Cerebellar cortex (tissue), 1 donor: ENCODE data around the gene DNALI1.
"Not testable (repeated sequence)": the region's sequence is repeated elsewhere in the genome, so short reads cannot be mapped to it uniquely, and the experiment has no call there.

ENCODE experiments used
- DNase-seq: peaks from one replicate; pipeline ENCODE4 v3.0.0-alpha.2; 2015; ENCODE audit warnings: low spot score

DNALI1 gene

DNA sequence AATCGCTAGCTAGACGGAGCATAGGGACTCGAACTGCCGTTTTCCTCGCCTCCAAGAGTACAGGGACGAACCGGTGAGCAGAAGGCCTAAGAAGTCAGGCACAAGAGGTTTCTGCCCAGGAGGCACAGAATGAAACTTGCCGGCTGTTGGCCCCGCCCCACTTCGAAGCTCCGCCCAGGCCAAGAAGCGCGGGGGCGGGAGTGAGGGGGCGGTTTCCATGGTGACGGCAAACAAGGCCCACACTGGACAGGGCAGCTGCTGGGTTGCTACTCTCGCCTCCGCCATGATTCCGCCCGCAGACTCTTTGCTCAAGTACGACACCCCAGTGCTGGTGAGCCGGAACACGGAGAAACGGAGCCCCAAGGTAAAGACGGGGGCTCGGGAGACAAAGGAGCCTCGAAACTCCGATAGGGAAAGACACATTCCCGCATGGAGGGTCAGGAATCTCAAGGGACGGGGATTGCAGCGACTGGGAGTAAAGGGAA lies at the start of gene DNALI1:
TSS of gene DNALI1 (plus strand) at position 229 of the 485 bp plus-strand sequence. CDS start at position 284, 55 bp downstream.
- DNase-seq = peak; percentile 67

DNA sequence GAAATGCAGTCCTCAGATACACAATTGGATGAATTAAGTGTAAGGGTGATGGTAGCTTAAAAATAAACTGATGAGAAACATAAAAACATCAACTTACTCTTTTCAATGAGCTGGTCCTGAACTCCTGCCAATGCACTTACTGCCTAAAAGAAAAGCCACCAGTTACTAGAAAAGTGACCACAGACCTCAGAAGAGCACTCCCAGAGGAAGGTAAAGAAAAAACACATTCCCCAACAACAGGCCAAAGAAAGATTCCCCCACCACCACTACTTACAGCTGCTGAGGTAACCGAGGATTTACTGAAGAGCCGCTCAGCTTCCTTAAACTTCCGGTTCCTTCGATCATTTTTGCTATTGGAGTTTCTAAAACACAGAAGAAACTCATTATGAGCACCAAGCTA lies 47.6 kb upstream of the DNALI1 start:
- peak; percentile 25 for DNase-seq

GRCh38 chr1:37513795-37514349 lies 42.9 kb upstream of the DNALI1 start:
- DNase-seq = peak; percentile 70

- DNase-seq = peak; percentile 77
Measured at GRCh38 chr1:37514350-37515184, 42.2 kb upstream of the DNALI1 start, which contains the start of gene MEAF6. TSS of gene MEAF6 (minus strand) at chr1:37514766. CDS start at chr1:37514746, 20 bp downstream.

- no peak for DNase-seq
Measured at GRCh38 chr1:37515185-37516034, 41.3 kb upstream of the DNALI1 start.

GRCh38 chr1:37517569-37517968 lies 39.2 kb upstream of the DNALI1 start:
- DNase-seq = no peak

- not testable (repeated sequence) for DNase-seq
Measured at GRCh38 chr1:37518241-37518640, 38.5 kb upstream of the DNALI1 start.

DNA sequence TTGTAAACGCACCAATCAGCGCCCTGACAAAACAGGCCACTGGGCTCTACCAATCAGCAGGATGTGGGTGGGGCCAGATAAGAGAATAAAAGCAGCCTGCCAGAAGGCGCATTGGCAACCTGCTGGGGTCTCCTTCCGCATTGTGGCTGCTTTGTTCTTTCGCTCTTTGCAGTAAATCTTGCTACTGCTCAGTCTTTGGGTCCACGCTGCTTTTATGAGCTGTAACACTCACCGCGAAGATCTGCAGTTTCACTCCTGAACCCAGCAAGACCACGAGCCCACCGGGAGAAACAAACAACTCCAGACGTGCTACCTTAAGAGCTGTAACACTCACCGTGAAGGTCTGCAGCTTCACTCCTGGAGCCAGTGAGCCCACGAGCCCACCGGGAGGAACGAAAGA lies 37.8 kb upstream of the DNALI1 start:
- DNase-seq = not testable (repeated sequence)

GRCh38 chr1:37519613-37520012 lies 37.1 kb upstream of the DNALI1 start:
- DNase-seq = no peak

DNA sequence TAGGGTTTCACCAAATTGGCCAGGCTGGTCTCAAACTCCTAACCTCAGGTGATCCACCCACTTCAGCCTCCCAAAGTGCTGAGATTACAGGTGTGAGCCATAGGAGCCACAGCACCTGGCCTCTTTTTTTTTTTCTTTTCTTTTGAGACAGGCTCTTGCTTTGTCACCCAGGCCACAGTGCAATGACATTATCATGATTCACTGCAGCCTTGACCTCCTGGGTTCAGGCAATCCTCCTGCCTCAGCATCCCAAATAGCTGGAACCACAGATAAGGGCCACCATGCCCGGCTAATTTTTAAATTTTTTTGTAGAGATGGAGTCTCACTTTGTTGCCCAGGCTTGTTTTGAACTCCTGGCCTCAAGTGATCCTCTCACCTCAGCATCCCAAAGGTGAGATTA lies 26.9 kb upstream of the DNALI1 start:
- DNase-seq = not testable (repeated sequence)

GRCh38 chr1:37532418-37533156 lies 24.2 kb upstream of the DNALI1 start:
- not testable (repeated sequence) for DNase-seq

DNA sequence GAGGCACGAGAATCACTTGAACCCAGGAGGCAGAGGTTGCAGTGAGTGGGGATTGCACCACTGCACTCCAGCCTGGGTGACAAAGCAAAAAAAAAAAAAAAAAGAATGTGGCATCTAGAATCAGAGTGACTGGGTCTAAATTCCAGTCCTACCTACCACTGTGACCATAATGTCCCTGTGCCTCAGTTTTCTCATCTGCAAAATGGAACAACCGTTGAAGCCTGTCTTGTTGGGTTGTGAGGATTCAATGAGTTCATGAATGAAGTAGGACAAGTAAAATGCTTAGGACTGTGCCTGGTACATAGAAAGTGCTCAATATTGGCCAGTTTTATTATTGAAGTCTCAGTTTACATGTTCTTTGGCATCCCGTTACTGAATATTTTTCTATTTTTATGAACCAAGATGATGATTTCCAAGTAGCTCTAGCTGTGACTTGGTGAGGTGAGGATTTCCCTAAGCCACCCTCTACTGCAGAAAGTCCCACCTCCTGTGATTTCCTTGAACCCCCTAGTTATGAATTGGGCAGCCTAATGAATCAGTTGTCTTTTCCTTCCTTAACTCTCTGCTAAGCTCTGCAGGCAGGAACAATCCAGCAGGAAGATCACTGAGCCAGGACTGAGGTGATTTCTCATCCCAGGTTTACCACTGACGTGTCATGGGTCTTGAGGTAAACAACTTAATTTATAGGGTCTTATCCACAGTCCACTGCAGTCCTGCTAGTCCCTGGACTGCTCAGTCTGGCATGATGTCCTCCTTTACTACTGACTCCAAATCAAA lies 23.2 kb upstream of the DNALI1 start:
- DNase-seq = no peak

GRCh38 chr1:37537378-37537777 lies 19.4 kb upstream of the DNALI1 start:
- no peak for DNase-seq

DNA sequence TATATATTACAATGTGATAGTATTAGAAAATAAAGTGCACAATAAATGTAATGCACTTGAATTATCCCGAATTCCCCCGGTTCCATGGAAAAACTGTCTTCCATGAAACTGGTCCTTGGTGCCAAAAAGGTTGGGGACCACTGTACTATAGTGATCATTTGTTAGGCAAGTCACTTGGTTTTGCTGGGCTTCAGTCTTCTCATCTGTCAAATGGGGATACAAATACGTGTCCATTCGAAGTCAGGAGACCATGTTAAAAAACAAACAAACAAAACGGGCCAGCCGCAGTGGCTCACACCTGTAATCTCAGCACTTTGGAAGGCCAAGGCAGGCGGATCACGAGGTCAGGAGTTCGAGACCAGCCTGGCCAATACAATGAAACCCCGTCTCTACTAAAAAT lies 17.6 kb upstream of the DNALI1 start:
- DNase-seq = not testable (repeated sequence)

- no peak for DNase-seq
Measured at GRCh38 chr1:37540036-37540785, 16.5 kb upstream of the DNALI1 start.

DNA sequence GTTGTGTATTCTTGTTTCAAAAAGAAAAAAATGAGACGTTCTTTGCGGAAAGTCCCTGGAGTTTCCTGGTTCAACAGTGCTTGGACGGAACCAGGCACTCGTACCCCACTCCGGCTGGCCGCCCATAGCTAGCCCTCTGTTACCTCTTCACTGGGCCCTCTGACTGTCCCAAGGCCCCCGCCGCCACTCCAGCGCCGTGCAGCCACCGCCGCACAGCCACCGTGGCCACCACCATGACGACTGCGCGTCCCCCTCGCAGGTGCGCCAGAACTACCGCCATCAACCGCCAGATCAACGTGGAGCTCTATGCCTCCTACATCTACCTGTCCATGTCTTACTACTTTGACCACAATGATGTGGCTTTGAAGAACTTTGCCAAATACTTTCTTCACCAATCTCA lies 12.2 kb upstream of the DNALI1 start:
- no peak for DNase-seq

DNA sequence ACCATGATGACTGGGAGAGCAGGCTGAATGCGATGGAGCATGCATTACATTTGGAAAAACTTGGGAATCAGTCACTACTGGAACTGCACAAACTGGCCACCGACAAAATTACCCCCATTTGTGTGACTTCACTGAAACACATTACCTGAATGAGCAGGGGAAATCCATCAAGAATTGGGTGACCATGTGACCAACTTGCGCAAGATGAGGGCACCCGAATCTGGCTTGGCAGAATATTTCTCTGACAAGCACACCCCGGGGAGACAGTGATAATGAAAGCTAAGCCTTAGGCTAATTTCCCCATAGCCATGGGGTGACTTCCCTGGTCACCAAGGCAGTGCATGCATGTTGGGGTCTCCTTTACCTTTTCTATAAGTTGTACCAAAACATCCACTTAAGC lies 11.7 kb upstream of the DNALI1 start:
- no peak for DNase-seq

DNA sequence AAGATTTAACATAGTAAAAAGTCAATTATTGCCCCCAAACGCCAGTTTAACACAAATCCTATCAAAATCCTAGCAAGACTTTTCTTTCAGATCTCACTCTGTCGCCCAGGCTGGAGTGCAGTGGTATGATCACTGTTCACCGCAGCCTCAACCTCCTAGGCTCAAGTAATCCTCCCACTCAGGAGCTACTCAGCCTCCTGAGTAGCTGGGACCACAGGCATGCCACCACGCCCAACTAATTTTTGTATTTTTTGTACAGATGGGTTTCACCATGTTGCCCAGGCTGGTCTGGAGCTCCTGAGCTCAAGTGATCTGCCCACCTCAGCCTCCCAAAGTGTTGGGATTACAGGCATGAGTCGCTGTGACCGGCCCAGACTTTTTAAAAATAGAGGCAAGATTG lies 7.4 kb upstream of the DNALI1 start:
- no peak for DNase-seq

DNA sequence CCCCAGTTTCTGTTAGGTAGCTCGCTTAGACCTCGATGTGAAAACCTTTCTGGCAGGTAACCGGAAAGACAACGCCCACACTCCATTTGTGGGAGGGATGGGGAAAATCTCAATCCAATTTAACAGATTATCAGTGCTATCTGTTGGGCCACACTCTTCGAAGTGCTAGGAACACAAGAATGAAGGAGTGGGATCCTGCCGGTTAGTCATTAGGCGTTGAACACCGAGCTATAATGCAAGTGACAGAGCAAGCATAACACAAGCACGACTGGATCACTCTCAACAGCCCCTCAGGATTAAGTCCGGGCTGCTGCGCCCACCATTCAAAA lies 3.2 kb upstream of the DNALI1 start:
- no peak for DNase-seq
